ENCODE measurements around the gene H6PD. TPM values are rescaled to one million over a fixed set of nuclear protein-coding genes. Genes with fewer than 3 reads are reported as not detected.

The H6PD gene
- total RNA-seq, 2 donors from 2014 or later: 35.0 to 41.0 TPM

DNA sequence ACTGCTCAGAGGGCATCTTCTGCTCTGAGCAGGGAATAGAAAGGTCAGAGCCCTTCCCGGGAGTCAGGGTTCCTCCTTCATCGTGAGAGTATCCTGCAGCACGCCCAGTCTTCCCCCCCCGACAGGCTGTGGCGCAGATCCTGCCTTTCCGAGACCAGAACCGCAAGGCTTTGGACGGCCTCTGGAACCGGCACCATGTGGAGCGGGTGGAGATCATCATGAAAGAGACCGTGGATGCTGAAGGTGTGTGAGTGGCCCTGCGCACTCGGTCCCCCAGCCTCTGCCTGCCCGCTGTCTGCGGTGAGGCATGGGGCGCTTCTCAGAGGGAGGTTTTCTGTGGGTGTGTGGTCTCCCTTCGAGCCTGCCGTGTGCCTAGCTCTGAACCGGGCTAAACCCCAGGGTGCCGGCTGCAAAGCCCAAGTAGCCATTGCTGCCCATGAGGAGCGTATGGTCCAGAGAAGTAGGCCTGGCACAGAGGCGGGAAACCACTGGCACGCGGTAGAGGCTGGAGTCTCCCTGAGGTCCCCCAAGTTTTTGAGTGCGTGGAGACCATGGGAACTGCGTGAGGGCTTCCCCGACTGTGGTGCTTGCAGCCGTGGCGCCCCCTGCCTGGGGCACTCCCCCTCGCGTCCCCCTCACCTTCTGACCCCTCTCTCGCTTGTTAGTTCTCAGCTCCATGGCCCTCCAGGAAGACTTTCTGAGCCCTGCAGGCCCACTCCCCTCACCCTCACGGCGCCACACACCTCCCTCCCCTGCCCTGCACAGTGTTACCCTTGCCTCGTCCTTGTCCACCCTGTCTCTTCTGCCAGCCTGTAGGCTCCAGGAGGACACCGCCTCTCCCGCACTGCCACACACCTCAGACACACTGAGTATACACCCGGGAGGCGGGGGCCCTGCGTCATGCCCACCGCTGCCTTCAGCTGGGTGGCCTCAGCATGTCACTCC, 12.5 kb downstream of the H6PD start:
- peak overlapping the region; percentile 82 to 84 for H3K27ac ChIP-seq
- no peaks in the 10 kb centered on the region for H3K27me3 ChIP-seq
- H3K36me3 ChIP-seq: no peaks in the 10 kb centered on the region
- DNase-seq (ENCODE audit: low spot score): no peak
- no peaks in the 10 kb centered on the region for H3K9me3 ChIP-seq
- H3K4me1 ChIP-seq: peaks cover 0 to 82% of the 10 kb centered on the region in 2 donors
- TF ChIP-seq, protein P1, sequence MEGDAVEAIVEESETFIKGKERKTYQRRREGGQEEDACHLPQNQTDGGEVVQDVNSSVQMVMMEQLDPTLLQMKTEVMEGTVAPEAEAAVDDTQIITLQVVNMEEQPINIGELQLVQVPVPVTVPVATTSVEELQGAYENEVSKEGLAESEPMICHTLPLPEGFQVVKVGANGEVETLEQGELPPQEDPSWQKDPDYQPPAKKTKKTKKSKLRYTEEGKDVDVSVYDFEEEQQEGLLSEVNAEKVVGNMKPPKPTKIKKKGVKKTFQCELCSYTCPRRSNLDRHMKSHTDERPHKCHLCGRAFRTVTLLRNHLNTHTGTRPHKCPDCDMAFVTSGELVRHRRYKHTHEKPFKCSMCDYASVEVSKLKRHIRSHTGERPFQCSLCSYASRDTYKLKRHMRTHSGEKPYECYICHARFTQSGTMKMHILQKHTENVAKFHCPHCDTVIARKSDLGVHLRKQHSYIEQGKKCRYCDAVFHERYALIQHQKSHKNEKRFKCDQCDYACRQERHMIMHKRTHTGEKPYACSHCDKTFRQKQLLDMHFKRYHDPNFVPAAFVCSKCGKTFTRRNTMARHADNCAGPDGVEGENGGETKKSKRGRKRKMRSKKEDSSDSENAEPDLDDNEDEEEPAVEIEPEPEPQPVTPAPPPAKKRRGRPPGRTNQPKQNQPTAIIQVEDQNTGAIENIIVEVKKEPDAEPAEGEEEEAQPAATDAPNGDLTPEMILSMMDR (IDR thresholded peaks at IDR 0.05): no peak
- no peak overlapping the region for H3K4me3 ChIP-seq

DNA sequence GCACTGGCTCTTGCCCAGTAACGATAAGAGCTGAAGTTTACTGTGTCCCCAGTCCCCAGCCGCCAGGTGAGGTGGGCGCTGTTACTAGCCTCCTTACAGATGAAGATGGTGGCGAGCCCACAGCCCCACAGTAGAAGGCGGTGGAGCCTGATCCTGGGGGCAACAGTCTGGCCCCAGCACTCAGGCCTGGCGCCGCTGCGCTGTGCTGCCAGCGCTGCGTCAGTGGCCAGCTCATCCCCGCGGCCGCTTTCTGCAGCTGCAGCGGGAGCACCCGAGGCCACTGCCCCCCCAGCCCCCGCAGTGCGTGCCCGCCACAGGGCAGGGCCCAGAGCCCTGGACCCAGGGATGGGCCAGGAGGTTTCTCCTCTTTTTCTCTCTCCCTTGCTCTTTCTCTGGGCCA, 13.3 kb downstream of the H6PD start:
- Histone ChIP-seq H3K27ac (peak overlapping the region; percentile 82 to 84), H3K4me1 (peaks cover 0 to 82% of the 10 kb centered on the region in 2 donors), H3K27me3 (no peaks in the 10 kb centered on the region), H3K4me3 (no peak overlapping the region), H3K36me3 (no peaks in the 10 kb centered on the region), H3K9me3 (no peaks in the 10 kb centered on the region)
- TF ChIP-seq, protein P1 (IDR thresholded peaks at IDR 0.05): no peak
- no peak for DNase-seq (ENCODE audit: low spot score)

DNA sequence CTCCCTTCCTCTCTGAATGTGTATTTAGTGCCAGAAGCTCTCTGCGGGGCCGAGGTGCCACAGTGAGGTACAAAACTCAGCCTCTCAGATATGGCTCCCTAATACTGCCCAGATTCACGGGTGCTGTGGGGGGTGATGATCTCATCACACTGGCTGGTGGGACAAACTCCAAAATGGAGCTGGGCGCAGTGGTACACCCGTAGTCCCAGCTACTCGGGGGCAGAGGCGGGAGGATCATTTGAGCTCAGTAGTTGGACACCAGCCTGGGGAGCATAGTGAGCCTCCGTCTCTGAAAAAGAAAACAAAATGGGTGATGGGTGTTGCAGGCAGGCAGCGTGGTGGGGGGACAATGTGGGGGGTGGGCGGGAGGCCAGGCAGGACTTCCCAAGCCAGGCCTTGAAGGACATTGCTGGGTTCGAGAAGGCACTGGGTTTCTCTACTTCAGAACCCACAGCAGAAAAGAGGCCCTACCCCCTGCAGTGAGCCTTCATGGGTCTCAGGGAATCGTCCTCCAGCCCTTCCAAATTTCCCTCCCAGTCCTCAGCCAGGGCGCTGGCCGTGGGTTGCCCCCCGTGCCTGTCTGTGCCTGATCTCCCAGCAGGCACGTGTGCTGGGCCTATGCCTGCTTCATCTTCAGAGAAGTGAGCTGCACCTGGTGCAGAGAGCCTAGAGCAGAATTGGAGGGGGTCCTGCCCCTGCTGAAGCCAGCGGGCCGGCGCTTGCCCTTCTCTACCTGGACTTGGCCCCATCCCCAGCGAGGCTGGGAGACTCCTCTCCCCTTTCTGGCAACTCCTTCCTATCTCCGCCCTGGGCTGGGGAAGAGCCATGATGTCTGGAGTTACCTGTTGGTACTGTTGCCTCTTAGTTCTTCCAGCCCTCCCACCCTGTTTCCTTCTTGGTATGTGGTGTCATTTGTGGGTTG, 14.0 kb downstream of the H6PD start:
- peaks cover 0 to 82% of the 10 kb centered on the region in 2 donors for H3K4me1 ChIP-seq
- H3K36me3 ChIP-seq: no peaks in the 10 kb centered on the region

DNA sequence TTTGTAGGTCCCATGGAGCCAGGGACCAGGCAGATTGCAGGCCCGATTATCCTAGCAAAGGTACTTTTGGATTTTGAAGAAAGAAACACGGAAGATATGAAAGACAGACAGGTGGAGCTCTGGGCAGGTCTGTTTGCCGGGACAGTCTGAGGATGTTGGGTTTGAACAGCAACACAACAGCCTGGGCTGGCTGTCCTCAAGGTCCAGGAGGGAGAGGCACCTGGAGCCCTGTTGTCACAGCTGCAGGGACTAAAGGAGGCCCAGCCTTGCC, 14.6 kb downstream of the H6PD start:
- H3K27me3 ChIP-seq: no peaks in the 10 kb centered on the region
- DNase-seq (ENCODE audit: low spot score): no peak
- peak overlapping the region; percentile 82 to 84 for H3K27ac ChIP-seq
- peaks cover 0 to 82% of the 10 kb centered on the region in 2 donors for H3K4me1 ChIP-seq
- TF ChIP-seq, protein P1 (IDR thresholded peaks at IDR 0.05): no peak
- no peaks in the 10 kb centered on the region for H3K9me3 ChIP-seq
- no peaks in the 10 kb centered on the region for H3K36me3 ChIP-seq
- no peak overlapping the region for H3K4me3 ChIP-seq

More for the DNA sequence above, 14.0 kb downstream of the H6PD start:
- H3K27ac ChIP-seq: peak overlapping the region; percentile 82 to 84
- no peaks in the 10 kb centered on the region for H3K27me3 ChIP-seq
- H3K4me3 ChIP-seq: no peak overlapping the region
- TF ChIP-seq, protein P1 (IDR thresholded peaks at IDR 0.05): no peak
- no peak for DNase-seq (ENCODE audit: low spot score)
- H3K9me3 ChIP-seq: no peaks in the 10 kb centered on the region

DNA sequence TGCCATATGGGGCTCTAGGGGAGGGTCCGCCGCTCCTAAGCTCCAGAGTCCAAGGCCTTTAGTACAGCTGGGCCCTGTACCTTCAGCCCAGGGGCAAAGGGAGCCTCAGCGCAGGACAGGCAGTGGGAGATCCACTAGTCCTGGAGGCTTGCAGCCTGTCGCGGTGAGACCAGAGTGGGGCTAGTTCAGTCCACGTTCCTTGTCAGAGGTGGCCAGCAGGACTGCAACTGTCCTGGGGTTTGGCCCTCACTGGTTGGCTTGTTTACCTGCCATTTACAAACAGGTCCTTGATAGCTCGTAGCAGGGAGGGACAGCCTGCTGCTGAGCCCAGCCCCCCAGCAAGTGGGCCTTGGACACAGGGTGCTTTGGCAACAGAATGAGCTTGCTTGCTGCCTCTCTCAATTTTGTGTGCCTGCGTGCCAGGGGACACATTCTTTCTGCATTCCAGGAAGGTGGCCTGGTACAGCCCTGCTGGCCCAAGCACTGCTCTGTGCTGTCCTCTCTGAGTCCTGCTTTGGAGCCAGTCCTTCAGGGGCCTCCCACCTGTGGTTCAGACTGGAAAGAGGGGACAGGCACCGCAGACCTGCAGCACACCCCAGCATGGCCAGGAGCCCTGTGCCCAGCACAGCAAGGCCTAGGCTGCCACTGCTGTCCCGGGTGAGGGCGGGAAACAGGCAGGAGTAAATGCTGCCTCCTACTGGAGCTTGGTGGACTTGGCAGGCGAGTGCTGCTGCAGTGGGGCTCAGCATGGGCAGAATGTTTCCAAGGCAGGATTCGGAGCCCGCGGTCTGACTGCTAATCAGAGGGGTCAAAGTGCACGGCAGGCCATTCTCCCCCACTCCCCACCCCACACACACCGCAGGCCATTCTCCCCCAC, 15.2 kb downstream of the H6PD start:
- H3K36me3 ChIP-seq: no peaks in the 10 kb centered on the region
- no peak overlapping the region for H3K4me3 ChIP-seq
- H3K27me3 ChIP-seq: no peaks in the 10 kb centered on the region
- H3K27ac ChIP-seq: peak overlapping the region; percentile 82 to 84
- DNase-seq (ENCODE audit: low spot score): no peak
- TF ChIP-seq, protein P1 (IDR thresholded peaks at IDR 0.05): peak in 1 of 2 donors; percentile 67
- no peaks in the 10 kb centered on the region for H3K9me3 ChIP-seq
- peaks cover 0 to 82% of the 10 kb centered on the region in 2 donors for H3K4me1 ChIP-seq

Measured in right atrium auricular region (tissue), 2 donors.